PC-3 (cell line): ENCODE measurements around the gene DPP8.

Experiments
- CTCF ChIP-seq: fragments of 300-600 bp; sonication (generic); conservative IDR thresholded peaks from 2 replicates; pipeline ENCODE4 v1.5.1; 2017; ENCODE audit warnings: antibody characterized with exemption, low read depth, mild to moderate bottlenecking, low read length
- EZH2phosphoT487 ChIP-seq: fragments of 300-600 bp; sonication (generic); IDR thresholded peaks from 2 replicates; pipeline ENCODE4 v1.6.1; 2018; ENCODE audit warnings: mild to moderate bottlenecking, antibody characterized with exemption, low read length, borderline replicate concordance

GRCh38 chr15:65460741-65461347, 56.6 kb downstream of the DPP8 start:
- TF ChIP-seq CTCF (no peak), EZH2phosphoT487 (no peak)
